ENCODE results near the gene TSPAN5.

The TSPAN5 gene

GRCh38 chr4:98625920-98626319 lies 32.5 kb downstream of the TSPAN5 start:
- no peak overlapping the region for H3K4me3 ChIP-seq (replicated peaks; ENCODE audit: insufficient read depth, low read length)
- no peak for DNase-seq (ENCODE audit: low read depth in 1 of 2, low spot score in 1 of 2)
- no peak overlapping the region for H3K27ac ChIP-seq (replicated peaks)
- TF ChIP-seq SPI1 (IDR thresholded peaks at IDR 0.05; ENCODE audit: borderline replicate concordance, low read depth) (no peak), GABPA (IDR thresholded peaks at IDR 0.05; ENCODE audit: low read depth) (no peak), REST (IDR thresholded peaks at IDR 0.05; ENCODE audit: insufficient replicate concordance, low read depth) (no peak), CTCF (IDR thresholded peaks at IDR 0.05; ENCODE audit: insufficient read depth, low read length) (no peak), POLR2AphosphoS5 (IDR thresholded peaks at IDR 0.05; ENCODE audit: low read depth) (no peak)
- no peaks in the 10 kb centered on the region for H3K27me3 ChIP-seq (ENCODE audit: insufficient read depth, poor library complexity, severe bottlenecking)

- Histone ChIP-seq H3K27ac (replicated peaks) (no peak overlapping the region), H3K27me3 (ENCODE audit: insufficient read depth, poor library complexity, severe bottlenecking) (no peaks in the 10 kb centered on the region), H3K4me3 (replicated peaks; ENCODE audit: insufficient read depth, low read length) (no peak overlapping the region)
- no peak for DNase-seq (ENCODE audit: low read depth in 1 of 2, low spot score in 1 of 2)
- TF ChIP-seq REST (IDR thresholded peaks at IDR 0.05; ENCODE audit: insufficient replicate concordance, low read depth) (no peak), GABPA (IDR thresholded peaks at IDR 0.05; ENCODE audit: low read depth) (no peak), POLR2AphosphoS5 (IDR thresholded peaks at IDR 0.05; ENCODE audit: low read depth) (no peak), SPI1 (IDR thresholded peaks at IDR 0.05; ENCODE audit: borderline replicate concordance, low read depth) (no peak), CTCF (IDR thresholded peaks at IDR 0.05; ENCODE audit: insufficient read depth, low read length) (no peak)
These were observed 33.0 kb downstream of the TSPAN5 start for GRCh38 chr4:98625399-98625798.

- H3K27ac ChIP-seq (replicated peaks) = no peak overlapping the region
- no peaks in the 10 kb centered on the region for H3K27me3 ChIP-seq (ENCODE audit: insufficient read depth, poor library complexity, severe bottlenecking)
- H3K4me3 ChIP-seq (replicated peaks; ENCODE audit: insufficient read depth, low read length) = no peak overlapping the region
- no peak for DNase-seq (ENCODE audit: low read depth in 1 of 2, low spot score in 1 of 2)
- no peak for TF ChIP-seq CTCF (IDR thresholded peaks at IDR 0.05; ENCODE audit: insufficient read depth, low read length)
- TF ChIP-seq SPI1 (IDR thresholded peaks at IDR 0.05; ENCODE audit: borderline replicate concordance, low read depth) = no peak
- TF ChIP-seq POLR2AphosphoS5 (IDR thresholded peaks at IDR 0.05; ENCODE audit: low read depth) = no peak
- no peak for TF ChIP-seq REST (IDR thresholded peaks at IDR 0.05; ENCODE audit: insufficient replicate concordance, low read depth)
- no peak for TF ChIP-seq GABPA (IDR thresholded peaks at IDR 0.05; ENCODE audit: low read depth)
These were observed 33.8 kb downstream of the TSPAN5 start for GRCh38 chr4:98624642-98625041.

Data from HL-60 (cell line).